ENCODE data around the gene GMCL1.
"Not testable (repeated sequence)": the region's sequence is repeated elsewhere in the genome, so short reads cannot be mapped to it uniquely, and the experiment has no call there.

GMCL1 gene

GRCh38 chr2:69817729-69818501 lies 11.5 kb upstream of the GMCL1 start:
- no peak overlapping the region for H3K4me3 ChIP-seq (replicated peaks; ENCODE audit: low read depth, low read length)
- DNase-seq (ENCODE audit: extremely low read depth, low read depth) = no peak
- TF ChIP-seq, protein P1, sequence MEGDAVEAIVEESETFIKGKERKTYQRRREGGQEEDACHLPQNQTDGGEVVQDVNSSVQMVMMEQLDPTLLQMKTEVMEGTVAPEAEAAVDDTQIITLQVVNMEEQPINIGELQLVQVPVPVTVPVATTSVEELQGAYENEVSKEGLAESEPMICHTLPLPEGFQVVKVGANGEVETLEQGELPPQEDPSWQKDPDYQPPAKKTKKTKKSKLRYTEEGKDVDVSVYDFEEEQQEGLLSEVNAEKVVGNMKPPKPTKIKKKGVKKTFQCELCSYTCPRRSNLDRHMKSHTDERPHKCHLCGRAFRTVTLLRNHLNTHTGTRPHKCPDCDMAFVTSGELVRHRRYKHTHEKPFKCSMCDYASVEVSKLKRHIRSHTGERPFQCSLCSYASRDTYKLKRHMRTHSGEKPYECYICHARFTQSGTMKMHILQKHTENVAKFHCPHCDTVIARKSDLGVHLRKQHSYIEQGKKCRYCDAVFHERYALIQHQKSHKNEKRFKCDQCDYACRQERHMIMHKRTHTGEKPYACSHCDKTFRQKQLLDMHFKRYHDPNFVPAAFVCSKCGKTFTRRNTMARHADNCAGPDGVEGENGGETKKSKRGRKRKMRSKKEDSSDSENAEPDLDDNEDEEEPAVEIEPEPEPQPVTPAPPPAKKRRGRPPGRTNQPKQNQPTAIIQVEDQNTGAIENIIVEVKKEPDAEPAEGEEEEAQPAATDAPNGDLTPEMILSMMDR (IDR thresholded peaks at IDR 0.05; ENCODE audit: low read depth, low read length, missing control alignments) = no peak

GRCh38 chr2:69827796-69828540 lies 1.5 kb upstream of the GMCL1 start:
- no peak for DNase-seq (ENCODE audit: extremely low read depth, low read depth)
- no peak overlapping the region for H3K4me3 ChIP-seq (replicated peaks; ENCODE audit: low read depth, low read length)
- TF ChIP-seq, protein P1 (IDR thresholded peaks at IDR 0.05; ENCODE audit: low read depth, low read length, missing control alignments) = no peak

- TF ChIP-seq, protein P1 (IDR thresholded peaks at IDR 0.05; ENCODE audit: low read depth, low read length, missing control alignments) = no peak
- DNase-seq (ENCODE audit: extremely low read depth, low read depth) = peak; percentile 15
- H3K4me3 ChIP-seq (replicated peaks; ENCODE audit: low read depth, low read length) = peak overlapping the region; percentile 84
Measured at GRCh38 chr2:69828938-69829255, 563 bp upstream of the GMCL1 start.

GRCh38 chr2:69830045-69830905 lies 815 bp downstream of the GMCL1 start:
- H3K4me3 ChIP-seq (replicated peaks; ENCODE audit: low read depth, low read length) = peak overlapping the region; percentile 84
- DNase-seq (ENCODE audit: extremely low read depth, low read depth) = no peak
- TF ChIP-seq, protein P1 (IDR thresholded peaks at IDR 0.05; ENCODE audit: low read depth, low read length, missing control alignments) = no peak

DNA sequence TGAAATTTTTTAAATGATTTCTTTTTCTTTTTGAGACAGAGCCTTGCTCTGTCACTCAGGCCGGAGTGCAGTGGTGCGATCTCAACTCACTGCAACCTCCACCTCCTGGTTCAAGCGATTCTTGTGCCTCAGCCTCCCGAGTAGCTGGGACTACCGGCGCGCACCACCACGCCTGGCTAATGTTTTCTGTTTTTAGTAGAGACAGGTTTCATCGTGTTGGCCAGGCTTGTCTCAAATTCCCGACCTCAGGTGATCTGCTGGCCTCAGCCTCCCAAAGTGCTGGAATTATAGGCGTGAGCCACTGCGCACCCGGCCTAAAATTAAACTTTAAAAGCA lies 1.4 kb downstream of the GMCL1 start:
- peak overlapping the region; percentile 84 for H3K4me3 ChIP-seq (replicated peaks; ENCODE audit: low read depth, low read length)

GRCh38 chr2:69831354-69831905 lies 2.0 kb downstream of the GMCL1 start:
- TF ChIP-seq, protein P1 (IDR thresholded peaks at IDR 0.05; ENCODE audit: low read depth, low read length, missing control alignments) = no peak
- H3K4me3 ChIP-seq (replicated peaks; ENCODE audit: low read depth, low read length) = peak overlapping the region; percentile 84
- no peak for DNase-seq (ENCODE audit: extremely low read depth, low read depth)

More for the DNA sequence above, 1.4 kb downstream of the GMCL1 start:
- not testable (repeated sequence) for DNase-seq (ENCODE audit: extremely low read depth, low read depth)

Data from HFF-Myc (cell line).